Measurements from ENCODE around the gene AP3S2. TPM values are rescaled to one million over a fixed set of nuclear protein-coding genes. Genes with fewer than 3 reads are reported as not detected.
A peak's percentile ranks its signal among the peaks of the same experiment; 100 is the strongest.

Gene AP3S2
- total and polyA plus RNA-seq, 2 of the 13 experiments (the other 11 are each of a cell fraction or from before 2014, with no cell fraction given), result 17.6 to 44.4 TPM

- TF ChIP-seq IKZF1 (IDR thresholded peaks at IDR 0.05) (no peak), CREM (IDR thresholded peaks at IDR 0.05) (no peak), CREM (CRISPR knock-in tag; IDR thresholded peaks at IDR 0.05) (no peak), TFE3 (CRISPR knock-in tag; IDR thresholded peaks at IDR 0.05) (no peak), ZNF3 (CRISPR knock-in tag; IDR thresholded peaks at IDR 0.05) (no peak), ZNF124 (CRISPR knock-in tag; IDR thresholded peaks at IDR 0.05) (no peak)
Measured at GRCh38 chr15:89781055-89781454, 112.7 kb downstream of the AP3S2 start (continued).

GRCh38 chr15:89780601-89781000 is 113.2 kb downstream of the AP3S2 start:
- CTCF ChIA-PET (ENCODE audit: low intra/inter-chr PET ratio, low total read pairs), result no interaction called here

More at GRCh38 chr15:89780601-89781000, 113.2 kb downstream of the AP3S2 start:
- peaks cover 2 to 8% of the 10 kb centered on the region in 2 experiments; a peak in 3 of 5 replicates for H3K27me3 ChIP-seq (ENCODE audit: control insufficient read depth in 1 of 2, insufficient read depth in 2 of 2, low read length in 2 of 2)
- POLR2A ChIA-PET, result no interaction called here
- in situ Hi-C loops (cut with HindIII; ENCODE audit: extremely low pct_ligation_motif_present, low pct_unique_long_range_greater_than_20kb) (no loop called here), intact Hi-C loops (cut with micrococcal nuclease; ENCODE audit: unreplicated experiment) (no loop called here)
- H3K36me3 ChIP-seq (replicated peaks in 1 of 2; ENCODE audit: control insufficient read depth in 1 of 2, insufficient read depth in 2 of 2, low read length in 2 of 2), result peaks cover 2 to 12% of the 10 kb centered on the region in 2 experiments; a peak in 3 of 5 replicates
- TF ChIP-seq ZNF747 (CRISPR knock-in tag; IDR thresholded peaks at IDR 0.05; ENCODE audit: borderline replicate concordance) (no peak), ZSCAN31 (CRISPR knock-in tag; IDR thresholded peaks at IDR 0.05; ENCODE audit: low read depth) (no peak), MAFK (conservative IDR thresholded peaks at IDR 0.05 in 1 of 2, IDR thresholded peaks at IDR 0.05 in 1 of 2; ENCODE audit: low read length in 2 of 2) (peak; percentile 45 to 51; a peak in 3 of 4 replicates), ATF1 (CRISPR knock-in tag; IDR thresholded peaks at IDR 0.05) (no peak), ZNF3 (CRISPR knock-in tag; IDR thresholded peaks at IDR 0.05) (no peak), MAFF (IDR thresholded peaks at IDR 0.05; ENCODE audit: low read depth, low read length) (peak; percentile 34)
- no peak for ATAC-seq
- no peaks in the 10 kb centered on the region; the same call in 1 of the 2 replicates for H4K20me1 ChIP-seq (ENCODE audit: insufficient read depth, low read length)
- WGBS (ENCODE audit: low lambda C conversion rate), result 65% methylated on average over 6 of the region's 6 CpGs
- H3K4me1 ChIP-seq (ENCODE audit: insufficient read depth, low read length), result peaks cover 68% of the 10 kb centered on the region
- H3K27ac ChIP-seq (ENCODE audit: extremely low read length, insufficient read depth, low read length), result no peak overlapping the region
- no peaks in the 10 kb centered on the region for H3K79me2 ChIP-seq (ENCODE audit: insufficient read depth, low read length)
- H3K4me3 ChIP-seq (replicated peaks in 1 of 3; ENCODE audit: insufficient read depth in 1 of 3, low read depth in 2 of 3, low read length in 3 of 3), result no peak overlapping the region
- no peak overlapping the region for H3K4me2 ChIP-seq (ENCODE audit: low read depth, low read length)
- H3K9me3 ChIP-seq (ENCODE audit: low read length), result no peaks in the 10 kb centered on the region
- no peak for FAIRE-seq
- no TSS peak for BruUV-seq (replicated peaks)
- DNase-seq (ENCODE audit: low spot score), result no peak
- no peak overlapping the region for H3K9ac ChIP-seq (ENCODE audit: insufficient read depth, low read depth, low read length)
- no peak overlapping the region for H2AFZ ChIP-seq (ENCODE audit: low read length)

Small RNA genes within 50 kb of the gene (microRNA-seq; reads per million reads assigned to microRNA genes)
- 1.2 reads per million for gene MIR5009
- gene MIR5094, result 0.51 reads per million

Small RNA genes within 50 kb of the gene (small RNA-seq; reads per million reads assigned to genes)
- gene MIR5009 (ENCODE audit: insufficient read depth in 2 of 3, insufficient read length in 3 of 3, low read depth in 2 of 3, low replicate concordance in 1 of 3) (0 to 0.65 (median 0) reads per million in 3 experiments), gene MIR5094 (ENCODE audit: insufficient read depth in 2 of 3, insufficient read length in 3 of 3, low read depth in 2 of 3, low replicate concordance in 1 of 3) (0.20 to 9.7 (median 0.65) reads per million in 3 experiments), gene RNU6-1111P (ENCODE audit: insufficient read depth in 2 of 3, insufficient read length in 3 of 3, low read depth in 2 of 3, low replicate concordance in 1 of 3) (0 reads per million in 3 experiments), gene RNU7-111P (ENCODE audit: insufficient read depth in 2 of 3, insufficient read length in 3 of 3, low read depth in 2 of 3, low replicate concordance in 1 of 3) (0 reads per million in 3 experiments)

Other genes starting within 250 kb of the AP3S2 start
- gene KIF7, start 238.5 kb downstream of the AP3S2 start, total RNA-seq (2016; rRNA removed; fragmentation: Illumina TruSeq; extraction: Trizol), result 4.4 and 6.2 TPM in 2 replicates
- 1.5 and 2.2 TPM in 2 replicates for gene KIF7, start 238.5 kb downstream of the AP3S2 start, polyA plus RNA-seq (2011; rRNA removed)
- 0.73 and 1.2 TPM in 2 replicates for gene PLIN1, start 214.6 kb downstream of the AP3S2 start, total RNA-seq (2016; rRNA removed; fragmentation: Illumina TruSeq; extraction: Trizol)
- 0.74 and 0.78 TPM in 2 replicates for gene PLIN1, start 214.6 kb downstream of the AP3S2 start, polyA plus RNA-seq (2011; rRNA removed)
- 13.9 and 15.1 TPM in 2 replicates for gene PEX11A, start 203.2 kb downstream of the AP3S2 start, total RNA-seq (2016; rRNA removed; fragmentation: Illumina TruSeq; extraction: Trizol)
- 9.9 and 10.2 TPM in 2 replicates for gene PEX11A, start 203.2 kb downstream of the AP3S2 start, polyA plus RNA-seq (2011; rRNA removed)
- not detected in 2 replicates for gene WDR93, start 203.2 kb downstream of the AP3S2 start, total RNA-seq (2016; rRNA removed; fragmentation: Illumina TruSeq; extraction: Trizol)
- gene WDR93, start 203.2 kb downstream of the AP3S2 start, polyA plus RNA-seq (2011; rRNA removed), result 0.07 and 0.08 TPM in 2 replicates
- gene MESP1, start 142.7 kb downstream of the AP3S2 start, total RNA-seq (2016; rRNA removed; fragmentation: Illumina TruSeq; extraction: Trizol), result not detected in 2 replicates
- not detected in 2 replicates for gene MESP1, start 142.7 kb downstream of the AP3S2 start, polyA plus RNA-seq (2011; rRNA removed)
- gene MESP2, start 117.7 kb downstream of the AP3S2 start, total RNA-seq (2016; rRNA removed; fragmentation: Illumina TruSeq; extraction: Trizol), result not detected in 2 replicates
- gene MESP2, start 117.7 kb downstream of the AP3S2 start, polyA plus RNA-seq (2011; rRNA removed), result not detected in 2 replicates
- gene ANPEP, start 79.1 kb downstream of the AP3S2 start, total RNA-seq (2016; rRNA removed; fragmentation: Illumina TruSeq; extraction: Trizol), result 34.6 and 60.4 TPM in 2 replicates
- gene ANPEP, start 79.1 kb downstream of the AP3S2 start, polyA plus RNA-seq (2011; rRNA removed), result 91.6 and 133 TPM in 2 replicates
- 5.0 and 5.3 TPM in 2 replicates for gene ARPIN, start 19.0 kb upstream of the AP3S2 start, total RNA-seq (2016; rRNA removed; fragmentation: Illumina TruSeq; extraction: Trizol)
- gene ARPIN, start 19.0 kb upstream of the AP3S2 start, polyA plus RNA-seq (2011; rRNA removed), result 2.8 and 2.9 TPM in 2 replicates
- gene ZNF710, start 107.3 kb upstream of the AP3S2 start, total RNA-seq (2016; rRNA removed; fragmentation: Illumina TruSeq; extraction: Trizol), result 15.0 and 20.6 TPM in 2 replicates
- 4.7 and 5.8 TPM in 2 replicates for gene ZNF710, start 107.3 kb upstream of the AP3S2 start, polyA plus RNA-seq (2011; rRNA removed)
- 120 and 121 TPM in 2 replicates for gene IDH2, start 208.5 kb upstream of the AP3S2 start, total RNA-seq (2016; rRNA removed; fragmentation: Illumina TruSeq; extraction: Trizol)
- gene IDH2, start 208.5 kb upstream of the AP3S2 start, polyA plus RNA-seq (2011; rRNA removed), result 132 and 145 TPM in 2 replicates

Measured in HepG2 (cell line).